DMS 273 (cell line): ENCODE results near the gene DGCR6L.
A peak's percentile ranks its signal among the peaks of the same experiment; 100 is the strongest.
"Not testable (repeated sequence)": the region's sequence is repeated elsewhere in the genome, so short reads cannot be mapped to it uniquely, and the experiment has no call there.

Source experiments
- DNase-seq: peaks from one replicate; lab custom pipeline; 2025; ENCODE audit not compliant: unreplicated experiment; lab: John Stamatoyannopoulos, UW

DGCR6L gene

DNA sequence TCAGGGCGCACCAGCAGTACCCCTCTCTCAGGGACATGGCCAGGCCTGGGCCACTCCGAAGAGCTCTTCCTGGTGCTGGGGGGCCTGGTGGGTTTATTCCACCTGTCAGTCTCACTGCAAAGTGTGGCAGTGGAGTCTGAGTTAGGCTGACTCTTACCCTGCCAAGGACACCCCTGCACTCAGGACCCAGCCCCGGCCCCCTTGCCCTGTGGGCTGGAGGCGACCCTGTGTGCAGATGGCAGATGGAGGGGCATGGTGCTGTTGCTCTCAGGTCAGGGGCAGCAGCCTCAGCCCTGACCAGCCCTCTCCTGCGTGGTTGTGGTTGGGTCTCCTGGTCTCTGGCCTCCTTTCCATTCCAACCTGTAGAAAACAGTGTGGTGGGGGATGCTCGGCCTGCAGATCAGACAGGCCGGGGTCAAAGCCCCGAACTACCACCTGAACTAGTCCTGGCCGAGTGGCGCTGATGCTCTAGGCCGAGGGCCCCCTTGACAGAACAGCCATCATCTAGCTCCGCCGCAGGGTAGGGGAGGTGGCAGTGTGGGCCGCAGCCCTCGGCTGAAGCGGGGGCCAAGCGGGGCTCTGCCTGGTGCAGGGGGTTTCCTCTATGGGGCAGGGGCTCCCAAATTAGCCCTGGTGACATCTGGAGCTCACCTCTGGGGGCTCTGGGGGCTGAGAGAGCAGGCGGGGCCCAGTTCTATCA is 41.8 kb downstream of the DGCR6L start:
- DNase-seq: not testable (repeated sequence)

DNA sequence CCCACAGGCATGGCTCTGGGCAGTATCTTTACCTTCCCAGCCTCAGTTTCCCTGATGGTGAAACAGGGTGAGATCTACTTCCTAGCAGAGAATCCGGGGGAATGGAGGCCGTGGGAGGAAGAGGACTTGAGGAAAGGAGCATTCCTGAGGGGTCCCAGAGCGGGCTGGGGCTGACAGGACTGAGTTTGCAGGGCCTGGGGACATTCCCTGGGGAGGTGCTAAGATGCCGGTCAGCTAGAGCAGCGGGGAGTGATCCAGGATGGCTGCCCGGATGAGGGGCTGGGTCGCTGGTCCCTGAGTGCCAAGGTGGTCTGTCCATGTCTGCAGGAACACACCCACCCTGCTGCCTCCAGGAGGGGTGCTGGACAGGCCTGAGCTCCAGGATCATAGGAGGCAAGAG is 43.4 kb downstream of the DGCR6L start:
- DNase-seq: no peak

- DNase-seq: no peak
These were observed 44.0 kb downstream of the DGCR6L start for GRCh38 chr22:20275836-20276235.

- DNase-seq: not testable (repeated sequence)
These were observed 44.5 kb downstream of the DGCR6L start for GRCh38 chr22:20275325-20275724.

- DNase-seq: not testable (repeated sequence)
These were observed 45.5 kb downstream of the DGCR6L start for GRCh38 chr22:20274374-20274773.

DNA sequence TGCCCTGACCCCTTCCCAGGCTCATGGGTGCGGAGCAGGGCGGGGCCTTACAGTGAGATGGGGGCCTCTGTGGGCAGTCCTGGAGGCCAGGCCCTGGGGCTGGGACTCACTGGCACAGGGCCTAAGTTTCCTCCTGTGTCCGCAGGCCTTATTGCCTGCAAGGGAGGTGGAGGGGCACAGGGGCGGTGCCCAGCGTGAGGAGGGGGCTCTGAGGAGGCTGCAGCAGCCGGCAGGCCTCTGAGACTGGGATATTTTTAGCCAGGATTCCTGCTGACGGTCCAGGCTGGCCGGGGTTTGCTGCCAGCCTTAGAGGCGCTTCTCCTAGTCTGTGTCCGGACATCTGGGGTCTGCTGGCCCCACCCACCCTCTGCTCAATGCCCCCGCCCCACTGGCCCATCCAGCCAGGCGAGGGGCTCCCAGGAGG is 46.1 kb downstream of the DGCR6L start:
- peak; percentile 46 for DNase-seq

GRCh38 chr22:20272700-20273099 is 47.2 kb downstream of the DGCR6L start:
- DNase-seq: no peak

DNA sequence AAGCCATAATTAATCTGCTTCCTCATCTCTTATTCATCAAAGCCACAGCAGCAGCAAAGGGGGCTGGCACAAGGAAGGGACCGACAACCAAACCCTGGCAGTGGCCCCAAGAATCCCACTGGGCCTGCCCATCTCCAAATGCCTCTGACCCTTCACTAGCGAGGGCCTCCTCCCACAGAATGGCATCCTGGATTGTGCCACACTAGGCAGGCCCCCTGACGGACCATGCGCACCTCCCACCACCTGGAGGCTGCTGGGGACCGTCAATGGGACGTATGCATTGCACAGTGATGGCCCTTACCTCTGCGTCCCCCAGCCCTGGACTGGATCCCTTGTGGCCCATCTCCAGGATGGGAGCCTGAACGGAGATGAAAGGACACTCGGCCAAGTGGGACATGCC is 47.7 kb downstream of the DGCR6L start:
- no peak for DNase-seq

DNA sequence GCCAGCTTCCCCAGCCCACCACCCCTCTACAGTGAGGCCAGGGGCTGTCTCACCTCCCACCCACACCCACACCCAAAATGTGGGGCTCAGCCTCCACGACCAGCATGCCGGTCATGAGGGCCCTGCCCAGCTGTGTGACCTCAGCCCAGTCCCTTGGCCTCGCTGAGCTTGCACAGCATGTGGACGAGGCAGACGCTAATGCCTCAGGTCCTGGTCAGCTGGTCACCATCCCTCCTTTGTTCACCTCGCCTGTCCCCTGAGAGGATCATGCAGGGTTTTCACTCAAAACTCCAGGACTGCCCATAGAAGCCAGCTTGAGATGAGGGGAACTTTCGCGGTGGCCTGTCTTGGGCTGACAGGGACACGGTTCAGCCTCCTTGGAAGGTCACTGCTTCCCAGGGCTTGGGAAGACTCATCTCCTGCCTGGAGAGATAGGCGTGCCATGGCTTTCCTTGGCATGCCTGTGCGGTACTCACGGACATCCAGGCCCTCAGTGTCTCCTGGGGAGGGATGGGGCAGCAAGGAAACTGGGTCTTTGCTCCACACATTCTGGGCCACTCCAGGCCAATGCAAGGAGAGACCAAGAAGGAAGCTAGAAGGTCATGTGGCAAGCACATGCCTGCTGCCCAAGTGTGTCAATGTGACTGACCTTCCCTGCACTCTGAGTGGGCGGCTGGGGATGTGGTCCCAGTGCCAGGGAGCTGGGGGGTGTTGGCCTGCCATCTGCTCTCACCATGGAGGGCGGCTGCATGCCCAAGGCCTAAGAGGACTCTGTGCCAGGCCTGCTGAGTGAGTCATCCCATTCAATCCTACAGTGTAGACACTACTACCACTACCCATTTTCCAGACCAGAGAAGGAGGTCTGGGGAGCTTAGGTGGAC is 48.5 kb downstream of the DGCR6L start:
- peak; percentile 62 for DNase-seq

GRCh38 chr22:20270190-20271113 is 49.4 kb downstream of the DGCR6L start:
- not testable (repeated sequence) for DNase-seq

DNA sequence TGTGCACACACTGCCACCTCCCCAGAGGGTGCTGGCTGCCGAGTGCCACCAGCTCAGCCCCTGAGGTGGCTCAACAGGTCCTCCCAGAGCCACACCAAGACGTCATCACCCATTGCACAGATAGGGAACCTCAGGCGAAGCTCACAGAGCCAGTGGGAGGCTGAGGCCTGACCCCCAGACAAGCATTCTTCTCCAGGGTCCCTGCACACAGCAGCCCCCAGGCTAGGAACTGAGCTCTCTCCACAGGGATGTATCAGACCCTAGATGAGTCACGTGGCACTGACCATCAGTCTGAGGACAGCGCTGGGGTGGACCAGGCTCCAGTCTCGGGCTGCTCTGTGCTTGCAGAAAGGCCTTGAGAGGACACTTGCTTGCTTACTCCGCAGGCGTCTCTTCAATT is 50.2 kb downstream of the DGCR6L start:
- DNase-seq: not testable (repeated sequence)

DNA sequence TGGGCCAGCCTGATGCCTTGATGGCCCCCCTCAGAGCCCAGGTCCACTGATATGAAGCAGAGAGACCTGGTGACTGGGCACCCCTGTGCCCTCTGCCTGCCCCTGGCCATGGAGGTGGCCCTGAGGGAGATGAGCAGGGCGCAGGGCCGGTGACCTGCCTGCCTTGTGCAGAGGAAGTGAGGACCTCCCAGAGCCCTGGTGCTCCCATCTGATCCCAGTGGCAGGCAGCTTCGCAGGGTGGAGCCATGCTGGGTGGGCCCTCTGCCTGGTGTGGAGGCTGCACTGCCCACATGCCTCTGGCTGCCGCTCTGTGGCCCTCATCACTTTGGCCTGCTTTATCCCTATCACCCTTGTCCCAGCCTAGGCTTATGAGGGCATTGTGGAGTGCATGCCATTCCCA is 50.7 kb downstream of the DGCR6L start:
- not testable (repeated sequence) for DNase-seq

GRCh38 chr22:20268279-20269012 is 51.4 kb downstream of the DGCR6L start, which contains the start of gene RTN4R:
Gene RTN4R (minus strand): TSS chr22:20268318. CDS start chr22:20268092, 226 bp downstream.
- DNase-seq: peak; percentile 81

GRCh38 chr22:20267441-20268278 is 52.2 kb downstream of the DGCR6L start:
- peak; percentile 55 for DNase-seq

DNA sequence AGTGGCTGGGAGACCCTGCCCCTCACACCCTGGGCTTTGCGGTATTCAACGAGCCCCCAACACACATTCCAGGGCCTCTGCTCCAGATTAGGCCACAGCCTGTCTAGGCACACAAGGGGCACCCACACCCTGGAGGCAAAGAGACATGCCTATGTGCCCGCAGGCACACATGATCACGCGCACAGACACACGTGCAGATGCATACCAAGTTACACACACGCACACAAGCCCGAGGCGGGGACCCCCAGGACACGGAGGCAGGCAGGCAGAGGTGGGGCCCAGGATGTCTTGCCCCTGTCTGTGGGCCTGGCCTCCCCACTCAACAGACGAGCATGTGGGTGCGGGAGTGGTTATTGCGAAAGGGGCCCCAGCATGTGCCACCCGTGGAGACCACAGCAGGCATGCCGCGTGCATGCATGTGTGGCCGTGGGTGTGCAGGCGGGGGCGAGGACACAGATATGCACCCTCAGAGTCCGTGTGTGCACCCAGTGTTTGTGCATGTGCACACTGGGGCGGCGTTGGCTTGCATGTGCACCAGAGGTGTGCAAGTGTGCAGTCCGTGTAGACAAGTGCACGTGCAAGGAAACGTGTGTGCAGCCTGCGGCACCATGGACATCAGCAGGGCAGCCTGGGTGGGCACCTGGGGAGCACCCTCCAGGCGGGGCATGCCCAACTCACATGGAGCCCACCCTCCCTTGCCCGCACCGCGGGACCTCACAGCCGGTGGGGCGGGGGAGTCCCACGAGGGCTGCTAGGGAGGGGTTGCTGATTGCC is 53.0 kb downstream of the DGCR6L start:
- not testable (repeated sequence) for DNase-seq

GRCh38 chr22:20265772-20266666 is 53.8 kb downstream of the DGCR6L start:
- DNase-seq: not testable (repeated sequence)

GRCh38 chr22:20264614-20265452 is 55.0 kb downstream of the DGCR6L start:
- DNase-seq: no peak
